ENCODE data around the gene RPIA. TPM values are rescaled to one million over a fixed set of nuclear protein-coding genes. Genes with fewer than 3 reads are reported as not detected.

Gene RPIA
- total and polyA plus RNA-seq, 2 of the 13 experiments (the other 11 are each of a cell fraction or from before 2014, with no cell fraction given) = 13.3 to 23.9 TPM

GRCh38 chr2:88659538-88659915 lies 31.9 kb upstream of the RPIA start (continued):
- TF ChIP-seq ARID5B (CRISPR knock-in tag; IDR thresholded peaks at IDR 0.05) (0 out of 2 replicates have a peak, but pooled peaks have one; percentile 13), LCORL (IDR thresholded peaks at IDR 0.05) (no peak), LCORL (CRISPR knock-in tag; IDR thresholded peaks at IDR 0.05) (no peak), SRSF4 (IDR thresholded peaks at IDR 0.05; ENCODE audit: low read depth, low read length, poor library complexity, severe bottlenecking) (no peak), ZNF776 (CRISPR knock-in tag; IDR thresholded peaks at IDR 0.05) (no peak), ZNF33B (CRISPR knock-in tag; IDR thresholded peaks at IDR 0.05) (no peak), TEAD2 (CRISPR knock-in tag; IDR thresholded peaks at IDR 0.05) (no peak), ADNP (CRISPR knock-in tag; IDR thresholded peaks at IDR 0.05) (no peak), ZNF501 (CRISPR knock-in tag; IDR thresholded peaks at IDR 0.05) (peak; percentile 61), ZHX2 (IDR thresholded peaks at IDR 0.05; ENCODE audit: low read depth) (no peak), ZHX2 (CRISPR knock-in tag; IDR thresholded peaks at IDR 0.05; ENCODE audit: borderline replicate concordance) (no peak), ELF1 (CRISPR knock-in tag; IDR thresholded peaks at IDR 0.05) (0 out of 2 replicates have a peak, but pooled peaks have one; percentile 27), ZNF747 (CRISPR knock-in tag; IDR thresholded peaks at IDR 0.05; ENCODE audit: borderline replicate concordance) (no peak), FOXC1 (CRISPR knock-in tag; IDR thresholded peaks at IDR 0.05; ENCODE audit: borderline replicate concordance) (no peak), BORCS8-MEF2B (CRISPR knock-in tag; IDR thresholded peaks at IDR 0.05) (no peak), SIX4 (CRISPR knock-in tag; IDR thresholded peaks at IDR 0.05) (peak; percentile 83), PBX2 (CRISPR knock-in tag; IDR thresholded peaks at IDR 0.05) (0 out of 2 replicates have a peak, but pooled peaks have one; percentile 20), YEATS2 (CRISPR knock-in tag; IDR thresholded peaks at IDR 0.05; ENCODE audit: borderline replicate concordance) (no peak; the same call in 1 of the 2 replicates)
- TF ChIP-seq, protein P1, sequence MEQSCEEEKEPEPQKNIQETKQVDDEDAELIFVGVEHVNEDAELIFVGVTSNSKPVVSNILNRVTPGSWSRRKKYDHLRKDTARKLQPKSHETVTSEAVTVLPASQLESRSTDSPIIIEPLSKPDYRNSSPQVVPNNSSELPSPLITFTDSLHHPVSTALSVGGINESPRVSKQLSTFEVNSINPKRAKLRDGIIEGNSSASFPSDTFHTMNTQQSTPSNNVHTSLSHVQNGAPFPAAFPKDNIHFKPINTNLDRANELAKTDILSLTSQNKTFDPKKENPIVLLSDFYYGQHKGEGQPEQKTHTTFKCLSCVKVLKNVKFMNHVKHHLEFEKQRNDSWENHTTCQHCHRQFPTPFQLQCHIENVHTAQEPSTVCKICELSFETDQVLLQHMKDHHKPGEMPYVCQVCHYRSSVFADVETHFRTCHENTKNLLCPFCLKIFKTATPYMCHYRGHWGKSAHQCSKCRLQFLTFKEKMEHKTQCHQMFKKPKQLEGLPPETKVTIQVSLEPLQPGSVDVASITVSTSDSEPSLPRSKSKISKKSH (CRISPR knock-in tag; IDR thresholded peaks at IDR 0.05; ENCODE audit: borderline replicate concordance) = no peak

Data from HepG2 (cell line).